HG03139 (cell line): ENCODE data around the gene NEK6.

Experiments
- ATAC-seq: cut with Tn5 transposase; IDR thresholded peaks from one replicate; pipeline ENCODE4 v1.9.1; 2021; ENCODE audit not compliant: unreplicated experiment

Gene NEK6

GRCh38 chr9:124392871-124393460 lies 135.2 kb downstream of the NEK6 start:
- ATAC-seq = no peak

- ATAC-seq = no peak
Observed at GRCh38 chr9:124394167-124394566, 136.4 kb downstream of the NEK6 start.

GRCh38 chr9:124394596-124394995 lies 136.8 kb downstream of the NEK6 start:
- ATAC-seq = no peak

GRCh38 chr9:124395826-124396225 lies 138.1 kb downstream of the NEK6 start:
- ATAC-seq = no peak

GRCh38 chr9:124398191-124398935 lies 140.6 kb downstream of the NEK6 start:
- ATAC-seq = no peak

- ATAC-seq = no peak
Observed at GRCh38 chr9:124399323-124399967, 141.7 kb downstream of the NEK6 start.

GRCh38 chr9:124399968-124400940 lies 142.5 kb downstream of the NEK6 start:
- no peak for ATAC-seq
